Measurements from ENCODE around the gene ARHGEF6.

- no peak for TF ChIP-seq CTCF (conservative IDR thresholded peaks at IDR 0.05; ENCODE audit: low read length)
- TF ChIP-seq EZH2phosphoT487 (IDR thresholded peaks at IDR 0.05; ENCODE audit: borderline replicate concordance, low read depth, low read length) = no peak
Measured at GRCh38 chrX:136823175-136823574, 42.4 kb upstream of the ARHGEF6 start.
